Body of pancreas (tissue), 4 donors: Measurements from ENCODE around the gene KCNQ5.

Experiments
- POLR2A ChIP-seq, 3 donors: fragments of 450-650 bp; IDR thresholded peaks; one replicate each; pipeline ENCODE4 v1.6.1; 2016; ENCODE audit warnings: antibody characterized with exemption in 3 of 3, mild to moderate bottlenecking in 2 of 3
- TF ChIP-seq, protein P1 (sequence below), 7 experiments: fragments of 450-650 bp in 4 of 7; fragments of 200-600 bp in 3 of 7; sonication (generic) in 3 of 7; IDR thresholded peaks; one replicate each; pipeline ENCODE4 v1.5.1; 2016 to 2019; ENCODE audit warnings: antibody characterized with exemption in 7 of 7

DNA sequence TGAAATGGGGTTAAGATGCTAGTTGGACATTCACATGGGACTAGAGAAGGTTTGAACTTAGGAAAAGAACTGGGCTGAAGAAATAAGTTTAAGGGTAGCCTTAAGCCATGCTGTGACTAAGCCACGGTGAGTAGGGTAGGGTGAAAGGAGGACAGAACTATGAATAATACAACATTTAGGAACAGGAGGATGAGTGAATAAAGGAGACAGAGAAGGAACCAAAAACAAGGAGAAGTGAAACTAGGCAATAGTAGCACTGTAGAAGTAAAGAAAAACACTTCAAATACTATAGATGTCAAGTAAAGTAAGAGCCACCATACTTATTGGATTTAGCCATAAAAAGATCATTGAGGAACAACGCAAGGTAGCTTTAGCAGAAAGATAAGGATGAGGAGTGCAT lies 111.2 kb downstream of the KCNQ5 start:
- TF ChIP-seq, protein P1, sequence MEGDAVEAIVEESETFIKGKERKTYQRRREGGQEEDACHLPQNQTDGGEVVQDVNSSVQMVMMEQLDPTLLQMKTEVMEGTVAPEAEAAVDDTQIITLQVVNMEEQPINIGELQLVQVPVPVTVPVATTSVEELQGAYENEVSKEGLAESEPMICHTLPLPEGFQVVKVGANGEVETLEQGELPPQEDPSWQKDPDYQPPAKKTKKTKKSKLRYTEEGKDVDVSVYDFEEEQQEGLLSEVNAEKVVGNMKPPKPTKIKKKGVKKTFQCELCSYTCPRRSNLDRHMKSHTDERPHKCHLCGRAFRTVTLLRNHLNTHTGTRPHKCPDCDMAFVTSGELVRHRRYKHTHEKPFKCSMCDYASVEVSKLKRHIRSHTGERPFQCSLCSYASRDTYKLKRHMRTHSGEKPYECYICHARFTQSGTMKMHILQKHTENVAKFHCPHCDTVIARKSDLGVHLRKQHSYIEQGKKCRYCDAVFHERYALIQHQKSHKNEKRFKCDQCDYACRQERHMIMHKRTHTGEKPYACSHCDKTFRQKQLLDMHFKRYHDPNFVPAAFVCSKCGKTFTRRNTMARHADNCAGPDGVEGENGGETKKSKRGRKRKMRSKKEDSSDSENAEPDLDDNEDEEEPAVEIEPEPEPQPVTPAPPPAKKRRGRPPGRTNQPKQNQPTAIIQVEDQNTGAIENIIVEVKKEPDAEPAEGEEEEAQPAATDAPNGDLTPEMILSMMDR (IDR thresholded peaks at IDR 0.05): no peak
- no peak for TF ChIP-seq POLR2A (IDR thresholded peaks at IDR 0.05)
